Transverse colon (tissue), 3 donors: ENCODE data around the gene GOLGA6L2.

ENCODE experiments used
- CTCF ChIP-seq, 5 experiments: fragments of 200-600 bp in 3 of 5; fragments of 450-650 bp in 2 of 5; sonication (generic) in 3 of 5; IDR thresholded peaks; 1 replicate in 2 of 5; 2 replicates in 3 of 5; pipeline ENCODE4 v1.5.1; 2016 to 2017; ENCODE audit warnings: antibody characterized with exemption in 5 of 5, inconsistent platforms in 3 of 5, mild to moderate bottlenecking in 2 of 5, moderate library complexity in 1 of 5
- EP300 ChIP-seq: sonication (generic); formaldehyde crosslinking; IDR thresholded peaks from one replicate; pipeline ENCODE4 v1.6.1; 2017; ENCODE audit warnings: antibody characterized with exemption, low read depth

GRCh38 chr15:23482228-23482627 lies 35.2 kb upstream of the GOLGA6L2 start:
- TF ChIP-seq CTCF (IDR thresholded peaks at IDR 0.05) = no peak
- no peak for TF ChIP-seq EP300
